ENCODE measurements around the gene SAMD4A.

SAMD4A gene

GRCh38 chr14:54807881-54808280 is 241.0 kb downstream of the SAMD4A start:
- no peak for FAIRE-seq

DNA sequence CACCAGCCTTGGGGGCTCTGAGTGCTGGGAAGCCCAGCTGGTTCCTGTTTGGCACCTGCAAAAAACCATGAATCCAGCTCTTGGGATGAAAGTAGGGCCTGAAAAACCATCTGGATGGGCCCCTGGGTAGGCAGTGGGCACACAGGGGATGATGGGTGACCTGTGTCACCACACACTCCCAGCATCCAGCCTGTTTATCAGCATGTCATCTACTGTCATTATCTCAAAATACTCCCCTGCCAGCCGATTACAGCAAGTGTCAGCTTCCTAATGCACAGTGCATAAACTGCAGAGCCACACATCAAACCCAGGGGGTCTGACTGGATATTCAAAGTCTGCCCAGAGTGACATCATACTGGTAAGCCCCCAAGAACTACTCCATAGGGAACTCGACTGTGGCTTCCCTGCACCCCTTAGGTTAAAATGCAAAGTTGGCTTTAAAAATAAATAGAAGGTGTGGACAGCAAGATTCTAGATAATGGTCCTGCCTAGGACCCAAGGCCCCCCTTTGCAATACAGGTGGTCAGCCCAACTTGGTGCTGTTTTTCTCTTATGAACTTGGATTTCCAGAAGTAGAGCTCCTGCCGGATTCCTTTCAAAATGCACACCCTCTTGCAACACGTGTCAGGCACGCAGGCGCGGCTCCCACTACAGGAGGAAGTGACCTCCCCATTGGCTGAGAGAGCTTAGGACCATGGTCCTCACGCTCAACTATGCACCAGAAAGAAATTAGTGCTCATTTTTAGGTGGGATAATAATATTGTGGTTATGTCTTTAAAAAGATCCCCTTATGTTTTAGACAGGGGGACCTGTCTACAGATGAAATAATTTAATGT is 241.6 kb downstream of the SAMD4A start:
- no peak for FAIRE-seq

- no peak for FAIRE-seq
Measured at GRCh38 chr14:54809767-54810166, 242.8 kb downstream of the SAMD4A start.

GRCh38 chr14:54812617-54813016 is 245.7 kb downstream of the SAMD4A start:
- FAIRE-seq = no peak

DNA sequence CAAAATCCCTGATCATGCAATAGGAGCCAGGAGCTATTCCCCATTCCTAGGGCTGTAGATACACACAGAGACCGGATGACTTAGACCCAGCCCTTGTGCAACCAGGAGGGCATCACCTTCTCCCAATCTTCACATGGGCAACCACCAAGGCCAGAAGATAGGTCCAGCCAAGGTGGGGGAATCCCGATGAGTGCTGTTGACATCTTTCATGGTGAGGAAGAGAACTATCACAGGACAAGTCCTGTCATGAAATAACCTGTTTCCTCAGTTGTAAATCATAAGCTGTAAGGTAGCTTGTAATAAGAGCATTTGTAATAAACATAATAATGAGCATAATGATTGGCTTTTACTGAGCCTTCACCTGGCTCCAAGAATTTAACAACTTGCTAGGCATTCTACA is 246.2 kb downstream of the SAMD4A start:
- FAIRE-seq = no peak

- no peak for FAIRE-seq
Measured at GRCh38 chr14:54814076-54814475, 247.1 kb downstream of the SAMD4A start.

DNA sequence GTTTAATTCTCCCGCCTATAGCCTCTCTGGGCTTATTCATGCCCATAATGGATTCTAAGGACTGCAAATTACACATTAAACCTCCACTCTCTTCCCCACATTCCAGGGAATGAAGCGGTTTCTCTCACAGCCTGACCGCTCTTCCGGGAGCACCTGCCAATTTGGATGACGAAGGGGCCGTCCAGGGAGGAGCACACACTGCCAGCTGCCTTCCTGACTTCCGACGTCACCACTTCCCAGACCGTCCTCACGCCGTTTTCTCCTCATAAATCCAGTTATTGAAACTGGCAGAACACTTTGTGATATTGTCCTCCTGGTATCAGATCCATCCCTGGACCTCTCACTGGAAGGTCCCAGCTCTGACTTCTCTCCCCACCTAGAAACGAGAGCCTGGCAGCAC is 248.1 kb downstream of the SAMD4A start:
- FAIRE-seq = no peak

GRCh38 chr14:54815515-54815914 is 248.6 kb downstream of the SAMD4A start:
- no peak for FAIRE-seq

DNA sequence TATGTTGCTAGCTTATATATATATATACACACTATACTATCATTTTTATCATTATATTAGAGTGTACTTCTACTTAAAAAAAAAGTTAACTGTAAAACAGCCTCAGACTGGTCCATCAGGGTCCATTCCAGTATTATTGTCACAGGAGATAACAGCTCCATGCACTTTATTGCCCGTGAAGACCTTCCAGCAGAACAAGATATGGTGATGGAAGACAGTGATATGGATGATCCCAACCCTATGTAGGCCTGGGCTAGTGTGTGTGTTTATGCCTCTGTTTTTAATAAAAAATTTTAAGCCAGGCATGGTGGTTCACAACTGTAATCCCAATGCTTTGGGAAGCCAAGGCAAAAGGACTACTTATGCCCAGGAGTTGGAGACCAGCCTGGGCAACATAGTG is 249.5 kb downstream of the SAMD4A start:
- FAIRE-seq = no peak

- FAIRE-seq = no peak
Measured at GRCh38 chr14:54817506-54817905, 250.6 kb downstream of the SAMD4A start.

DNA sequence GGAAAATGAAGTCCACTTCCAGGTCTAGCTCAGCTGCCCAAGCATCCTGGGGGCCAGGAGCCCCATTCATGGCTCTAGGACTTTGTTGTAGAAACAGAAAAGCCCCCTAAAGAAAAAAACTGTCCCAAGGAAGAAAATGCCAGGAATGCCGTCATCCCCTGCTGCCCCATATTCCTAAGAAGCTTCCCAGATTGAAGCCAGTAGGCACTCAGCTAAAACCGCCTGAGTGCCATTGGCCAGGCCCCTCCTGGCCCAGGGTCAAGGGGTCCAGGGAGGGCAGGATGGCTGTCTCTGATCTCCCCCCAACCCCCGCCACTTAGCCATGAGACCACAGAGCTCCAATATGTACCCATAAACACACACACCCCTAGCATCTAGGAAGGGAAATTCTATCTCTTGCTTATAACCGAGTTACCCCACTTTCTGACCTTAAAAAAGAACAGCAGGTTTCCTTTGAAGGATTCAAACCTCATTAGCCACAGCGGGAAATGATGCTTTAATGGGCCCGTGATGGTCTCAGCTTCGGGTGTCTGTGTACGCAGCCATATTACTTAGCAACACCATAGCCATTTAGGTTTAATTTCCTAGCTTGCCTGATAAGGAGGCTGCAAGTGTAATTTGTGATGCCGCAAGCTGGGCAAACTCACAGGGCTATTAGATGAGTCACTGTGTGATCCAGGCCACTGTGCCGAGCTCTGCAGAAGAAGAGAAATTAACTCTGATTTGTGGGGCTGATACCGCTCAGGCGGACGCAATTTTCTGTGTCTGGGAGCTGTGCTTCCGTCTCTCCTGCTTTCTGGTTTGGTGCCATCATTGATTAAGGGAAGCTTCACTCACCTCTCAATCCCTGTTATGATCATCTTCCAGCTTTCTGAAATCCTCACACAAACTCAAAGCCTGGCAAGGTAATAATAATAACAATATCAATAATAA is 251.5 kb downstream of the SAMD4A start:
- no peak for FAIRE-seq

- no peak for FAIRE-seq
Measured at GRCh38 chr14:54822685-54823084, 255.8 kb downstream of the SAMD4A start.

GRCh38 chr14:54823757-54824549 is 257.0 kb downstream of the SAMD4A start:
- no peak for FAIRE-seq

DNA sequence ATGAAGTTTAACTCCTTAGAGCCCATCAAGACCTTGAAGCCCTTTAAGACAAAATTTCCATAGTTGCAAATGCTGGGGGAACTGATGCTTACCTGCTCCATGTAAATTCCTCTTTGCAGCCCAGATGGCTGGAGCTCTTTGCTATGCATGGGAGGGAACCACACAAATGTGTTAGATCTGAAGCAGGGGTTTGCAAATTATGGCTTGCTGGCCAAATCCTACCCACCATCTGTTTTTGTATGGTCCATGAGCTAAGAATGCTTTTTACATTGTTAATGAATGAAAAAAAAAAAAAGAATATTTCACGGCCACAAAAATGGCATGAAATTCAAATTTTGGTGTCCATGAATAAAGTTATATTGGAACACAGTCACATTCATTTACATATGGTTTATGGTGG is 261.1 kb downstream of the SAMD4A start:
- FAIRE-seq = no peak

- FAIRE-seq = no peak
Measured at GRCh38 chr14:54829486-54830224, 262.7 kb downstream of the SAMD4A start.

GRCh38 chr14:54830650-54831049 is 263.7 kb downstream of the SAMD4A start:
- FAIRE-seq = no peak

DNA sequence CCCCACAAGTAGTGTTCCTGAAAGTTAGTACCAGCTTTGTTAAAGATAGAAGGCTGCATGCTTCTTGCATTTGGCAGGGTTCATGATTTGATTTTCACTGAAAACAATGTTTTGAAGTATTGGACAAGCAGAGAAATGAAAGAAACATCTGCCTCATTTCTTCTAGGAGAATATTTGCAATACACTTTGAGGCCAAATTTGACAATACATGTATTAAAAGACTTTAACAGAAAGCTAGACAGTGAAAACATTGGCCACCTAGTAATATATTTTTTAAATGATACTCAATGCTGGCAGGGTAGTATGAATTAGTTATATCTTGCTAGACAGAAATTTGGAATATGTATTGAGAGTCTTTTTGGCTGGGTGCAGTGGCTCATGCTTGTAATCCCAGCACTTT is 267.2 kb downstream of the SAMD4A start:
- FAIRE-seq = no peak

DNA sequence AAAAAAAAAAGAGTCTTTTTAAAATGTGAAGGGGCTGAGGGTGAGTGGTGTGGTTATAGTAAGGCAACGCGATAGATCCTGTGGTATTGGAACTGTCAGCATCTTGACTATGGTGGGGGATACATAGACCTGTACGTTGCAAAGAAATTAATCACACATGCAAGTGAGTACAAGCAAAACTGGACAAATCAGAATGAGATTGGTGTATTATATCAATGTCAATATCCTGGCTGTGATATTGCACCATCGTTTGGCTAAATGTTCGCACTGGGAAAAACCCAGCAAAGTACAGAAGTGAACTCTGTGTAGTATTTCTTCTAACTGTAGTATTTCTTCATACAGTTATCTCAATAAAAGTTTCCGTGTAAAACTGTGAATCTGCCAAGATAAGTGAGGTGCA is 267.8 kb downstream of the SAMD4A start:
- no peak for FAIRE-seq

- FAIRE-seq = no peak
Measured at GRCh38 chr14:54836231-54836630, 269.3 kb downstream of the SAMD4A start.

DNA sequence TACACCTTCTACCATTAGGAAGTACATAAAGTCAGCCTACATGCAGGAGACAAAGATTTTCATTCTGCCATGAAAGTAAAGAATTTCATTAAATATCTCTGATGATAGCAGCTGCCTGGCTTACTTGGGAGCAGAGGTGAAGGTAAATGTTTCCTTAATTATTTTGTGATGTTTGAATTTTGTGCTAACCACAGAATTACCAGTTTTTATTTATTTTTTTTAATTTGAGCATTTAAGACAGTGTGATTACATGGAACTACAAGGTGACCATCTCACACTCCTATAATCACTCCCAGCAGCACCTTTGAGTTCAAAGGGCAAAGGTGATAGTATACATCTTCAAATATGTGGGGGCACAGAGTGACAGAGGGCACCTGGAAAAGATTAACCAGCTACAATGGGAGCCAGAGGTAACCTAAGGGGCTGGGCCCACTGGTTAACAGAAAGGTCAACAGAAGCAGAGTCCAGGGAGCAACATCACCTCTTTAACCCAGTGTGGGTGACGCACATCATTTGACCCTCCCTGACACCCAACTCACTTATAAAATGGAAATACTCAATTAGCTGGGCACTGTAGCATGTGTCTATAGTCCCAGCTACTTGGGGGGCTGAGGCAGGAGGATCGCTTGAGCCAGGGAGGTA is 270.7 kb downstream of the SAMD4A start:
- no peak for FAIRE-seq

DNA sequence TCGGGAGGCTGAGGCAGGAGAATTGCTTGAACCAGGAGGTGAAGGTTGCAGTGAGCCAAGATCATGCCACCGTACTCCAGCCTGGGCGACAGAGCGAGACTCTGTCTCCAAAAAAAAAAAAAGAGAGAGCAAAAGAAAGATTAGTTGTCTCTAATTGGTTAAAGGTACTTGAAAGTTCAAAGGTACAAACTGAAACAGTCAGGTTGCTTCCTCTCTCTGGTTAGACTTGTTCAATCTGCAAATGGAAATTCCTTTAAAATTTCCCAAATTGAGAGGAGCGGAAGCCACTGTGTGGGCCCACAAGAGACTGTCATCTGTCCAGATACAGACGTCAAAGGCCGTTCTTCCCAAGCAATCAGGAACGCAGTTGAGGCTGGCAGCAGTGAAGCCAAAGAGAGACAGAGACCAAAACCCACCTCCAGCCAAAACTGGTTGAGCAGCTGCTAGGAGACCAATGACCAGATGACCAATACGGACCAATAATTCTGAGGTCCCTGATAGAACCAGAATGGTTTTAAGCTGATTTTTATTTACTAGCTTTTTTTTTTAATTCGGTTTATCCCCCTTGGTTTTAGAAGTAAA is 272.1 kb downstream of the SAMD4A start:
- FAIRE-seq = no peak

Measured in TTC549 (cell line).